ENCODE results near the gene GANAB. TPM values are rescaled to one million over a fixed set of nuclear protein-coding genes. Genes with fewer than 3 reads are reported as not detected.
"Not testable (repeated sequence)": the region's sequence is repeated elsewhere in the genome, so short reads cannot be mapped to it uniquely, and the experiment has no call there.

Gene GANAB
- polyA plus RNA-seq, 1 donor, result 161 TPM

GRCh38 chr11:62666259-62666926 is 20.0 kb upstream of the GANAB start:
- no peak for DNase-seq

- DNase-seq, result no peak
Measured at GRCh38 chr11:62665599-62666258, 19.3 kb upstream of the GANAB start.

DNA sequence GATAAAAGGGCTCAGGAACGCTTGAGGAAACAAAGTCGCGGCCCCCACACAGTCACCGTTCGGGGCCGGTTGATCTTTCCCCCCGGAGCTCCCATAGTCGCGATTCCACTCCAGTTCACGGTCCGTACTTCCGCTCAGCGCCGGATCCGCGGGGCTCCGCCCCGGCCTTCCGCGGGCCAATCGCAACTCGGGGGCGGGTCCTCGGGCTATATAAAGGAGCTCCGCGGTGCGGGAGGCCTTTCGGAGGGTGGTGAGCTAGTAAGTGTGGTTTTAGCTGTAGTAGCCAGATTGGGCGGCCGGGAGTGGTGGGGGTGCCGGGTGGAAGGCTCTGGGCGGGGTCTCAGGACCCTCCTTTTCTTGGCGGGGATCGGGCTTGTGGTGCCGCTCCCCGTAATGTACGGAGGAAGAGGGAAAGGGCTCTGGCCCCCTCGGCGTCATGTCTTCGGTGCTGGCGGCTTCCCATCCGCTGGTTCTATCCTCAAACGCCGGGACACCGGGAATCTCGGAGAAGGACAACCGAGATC is 18.7 kb upstream of the GANAB start, which contains the start of the genes C11orf98 and CSKMT:
TSS of gene C11orf98 (minus strand) at position 136 of the 524 bp plus-strand sequence. CDS start at position 95, 41 bp downstream.
TSS of gene CSKMT (plus strand) at position 238 of the 524 bp plus-strand sequence. CDS start 568 bp downstream, outside the sequence.
- DNase-seq, result peak; percentile 97

GRCh38 chr11:62664405-62665074 is 18.1 kb upstream of the GANAB start:
- no peak for DNase-seq

DNA sequence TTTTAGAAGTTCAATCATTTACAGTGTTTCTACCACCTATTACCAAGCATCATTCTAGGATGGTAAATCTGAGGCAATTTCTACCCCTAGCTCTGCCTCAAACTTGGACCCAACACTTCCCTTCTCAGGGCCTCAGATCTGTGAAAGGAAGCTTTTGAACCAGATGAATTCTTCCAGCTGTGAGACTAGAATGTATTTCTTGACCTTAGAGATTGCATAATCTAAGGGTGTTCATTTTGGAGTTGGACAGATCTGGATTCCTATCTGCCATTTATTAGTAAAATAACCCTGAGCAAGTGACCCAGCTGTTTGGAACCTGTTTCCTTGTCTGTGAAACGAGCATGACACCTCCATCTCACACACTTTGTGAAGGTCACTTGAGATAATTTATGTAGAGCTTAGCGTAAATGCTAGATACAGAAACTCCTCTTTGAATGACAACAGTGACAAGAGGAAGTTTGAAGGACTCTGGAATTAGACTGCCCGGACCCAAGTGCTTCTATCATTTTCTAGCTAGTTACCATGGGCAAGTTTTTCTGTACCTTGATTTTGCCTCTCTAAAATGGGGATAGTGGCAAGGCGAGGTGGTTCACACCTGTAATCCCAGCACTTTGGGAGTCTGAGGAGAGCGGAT is 10.5 kb upstream of the GANAB start:
- DNase-seq, result no peak

- DNase-seq, result no peak
Measured at GRCh38 chr11:62654297-62654696, 7.9 kb upstream of the GANAB start.

- DNase-seq, result no peak
Measured at GRCh38 chr11:62652161-62653006, 6.0 kb upstream of the GANAB start.

DNA sequence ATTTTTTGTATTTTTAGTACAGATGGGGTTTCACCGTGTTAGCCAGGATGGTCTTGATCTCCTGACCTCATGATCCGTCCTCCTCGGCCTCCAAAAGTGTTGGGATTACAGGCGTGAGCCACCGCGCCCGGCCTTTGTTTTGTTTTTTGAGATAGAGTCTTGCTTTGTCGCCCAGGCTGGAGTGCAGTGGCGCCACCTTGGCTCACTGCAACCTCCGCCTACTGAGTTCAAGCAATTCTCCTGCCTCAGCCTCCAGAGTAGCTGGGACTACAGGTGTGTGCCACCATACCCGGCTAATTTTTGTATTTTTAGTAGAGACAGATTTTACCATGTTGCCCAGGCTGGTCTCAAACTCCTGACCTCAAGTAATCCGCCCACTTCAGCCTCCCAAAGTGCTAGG is 3.9 kb upstream of the GANAB start:
- not testable (repeated sequence) for DNase-seq

DNA sequence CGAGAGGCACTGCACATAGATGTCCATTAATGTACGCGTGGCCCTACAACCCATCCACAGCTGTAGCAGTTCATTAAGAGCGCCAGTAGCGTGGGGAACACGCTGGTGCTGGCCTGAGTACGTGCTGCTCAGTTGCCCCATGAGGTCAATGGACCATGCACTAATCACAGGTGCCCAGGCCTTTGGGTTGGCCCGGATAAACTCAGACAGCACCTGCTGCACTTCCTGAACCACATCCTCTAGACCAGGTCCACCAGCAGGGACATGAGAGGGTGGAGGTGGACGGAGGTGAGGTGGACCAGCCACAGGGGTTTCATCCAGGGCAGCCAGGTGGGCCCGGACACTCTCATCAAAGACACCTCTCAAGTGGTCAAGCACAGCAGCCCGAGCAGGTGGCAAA is 3.1 kb upstream of the GANAB start:
- DNase-seq, result no peak

DNA sequence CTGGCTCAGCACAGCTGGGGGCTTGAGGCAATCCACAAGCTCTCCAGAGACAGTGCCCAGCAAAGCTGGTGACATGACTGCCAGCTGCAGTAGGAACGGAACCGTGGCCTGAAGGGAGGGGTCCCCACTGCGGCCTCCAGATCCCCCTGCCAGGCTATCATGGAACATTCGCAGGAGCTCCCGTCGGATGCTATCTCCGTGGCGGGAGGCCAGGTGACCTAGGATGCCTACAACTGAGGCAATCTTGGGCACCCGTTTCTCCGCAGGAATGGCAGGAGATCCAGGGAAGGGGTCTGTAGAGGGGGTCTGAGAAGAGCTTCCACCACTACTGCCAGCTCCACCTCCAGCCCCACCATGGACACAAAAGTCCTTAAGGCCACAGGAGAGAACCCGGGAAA is 2.6 kb upstream of the GANAB start:
- DNase-seq, result no peak

GRCh38 chr11:62648185-62648966 is 2.0 kb upstream of the GANAB start:
- DNase-seq, result no peak

DNA sequence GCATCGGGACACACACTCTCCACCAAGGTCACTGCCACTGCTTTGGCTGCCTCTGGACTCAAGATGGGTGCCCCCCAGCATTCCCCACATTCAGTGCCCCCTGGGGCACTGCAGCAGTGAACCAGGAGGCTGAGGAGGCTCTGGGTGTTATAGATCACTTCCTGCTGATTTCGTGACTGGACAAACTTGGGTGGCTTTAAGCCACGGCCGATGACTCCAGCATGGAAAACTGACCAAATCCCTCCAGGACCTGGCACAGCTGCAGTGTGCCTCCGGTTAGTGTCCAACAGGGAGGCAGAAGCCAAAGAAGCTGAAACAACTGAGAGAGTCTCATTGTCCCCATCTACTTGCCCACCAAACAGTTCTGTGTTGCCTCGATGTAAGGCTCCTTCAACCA is 1.2 kb upstream of the GANAB start:
- DNase-seq, result no peak

GRCh38 chr11:62646825-62647608 is 604 bp upstream of the GANAB start:
- DNase-seq, result no peak

DNA sequence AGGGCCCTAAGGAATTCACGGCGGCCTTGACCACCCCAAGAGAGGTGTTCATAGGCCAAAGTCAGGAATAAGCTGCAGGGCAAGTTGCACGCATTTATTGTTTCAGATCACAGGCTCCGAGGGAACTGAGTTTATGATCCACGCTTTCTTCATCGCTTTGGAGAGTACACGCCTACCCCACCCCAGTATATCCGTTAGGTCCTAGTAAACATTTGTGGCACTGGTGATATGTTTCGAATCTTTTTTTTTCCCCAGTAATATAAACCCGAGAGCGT is 805 bp downstream of the GANAB start:
- no peak for DNase-seq

DNA sequence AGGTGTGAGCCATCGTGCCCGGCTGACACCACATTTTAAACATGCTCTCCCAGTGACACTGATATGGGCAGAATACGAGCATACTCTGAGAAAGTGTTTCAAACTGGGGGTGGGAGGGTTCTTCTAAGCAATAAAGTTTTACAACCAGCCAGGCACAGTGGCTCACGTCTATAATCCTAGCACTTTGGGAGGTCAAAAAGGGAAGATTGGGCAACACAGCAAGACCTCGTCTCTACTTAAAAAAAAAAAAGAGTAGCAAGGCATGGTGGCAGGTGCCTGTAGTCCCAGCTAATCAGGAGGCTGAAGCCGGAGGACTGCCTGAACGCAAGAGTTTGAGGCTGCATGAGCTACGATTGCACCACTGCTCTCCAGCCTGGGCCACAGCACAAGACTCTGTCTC is 2.2 kb downstream of the GANAB start:
- DNase-seq, result no peak

DNA sequence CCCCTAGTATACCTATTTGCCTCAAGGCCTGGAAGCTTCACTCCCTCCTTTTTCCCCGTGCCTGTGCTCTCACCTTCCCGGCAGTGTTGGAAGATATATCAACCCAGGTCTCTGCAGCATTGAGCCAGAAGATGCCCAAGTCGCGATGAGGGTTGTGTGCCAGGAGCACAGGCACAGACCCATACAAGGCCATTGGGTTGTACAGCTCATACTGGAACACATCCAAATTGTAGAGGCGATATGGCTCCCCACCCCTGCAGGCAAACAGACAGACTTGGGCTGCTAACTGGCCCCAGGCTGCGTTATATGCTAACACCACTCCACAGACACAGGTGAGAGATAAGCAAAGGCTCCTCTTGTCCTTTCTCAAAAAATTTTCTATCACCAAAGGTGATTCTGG is 13.9 kb downstream of the GANAB start:
- DNase-seq, result no peak

DNA sequence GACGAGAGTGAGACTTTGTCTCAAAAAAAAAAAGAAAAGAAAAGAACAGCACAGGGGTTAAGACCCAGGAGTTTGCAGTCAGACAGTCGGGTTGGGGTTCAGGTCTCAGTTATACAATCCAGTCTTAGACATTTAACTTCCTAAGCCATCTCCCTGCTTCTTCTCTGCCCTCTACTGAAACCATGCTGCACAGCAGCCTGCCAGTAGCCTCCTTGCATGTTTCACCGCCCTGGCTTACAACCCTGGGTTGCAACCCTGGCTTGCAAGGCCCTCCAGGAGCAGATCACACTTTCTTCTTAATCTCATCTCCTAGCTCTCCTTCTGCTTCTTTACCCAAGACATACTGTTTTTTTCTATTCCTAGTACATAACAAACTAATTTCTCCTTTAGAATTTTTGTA is 18.7 kb downstream of the GANAB start:
- no peak for DNase-seq

GRCh38 chr11:62622476-62623089 is 23.8 kb downstream of the GANAB start:
- no peak for DNase-seq

DNA sequence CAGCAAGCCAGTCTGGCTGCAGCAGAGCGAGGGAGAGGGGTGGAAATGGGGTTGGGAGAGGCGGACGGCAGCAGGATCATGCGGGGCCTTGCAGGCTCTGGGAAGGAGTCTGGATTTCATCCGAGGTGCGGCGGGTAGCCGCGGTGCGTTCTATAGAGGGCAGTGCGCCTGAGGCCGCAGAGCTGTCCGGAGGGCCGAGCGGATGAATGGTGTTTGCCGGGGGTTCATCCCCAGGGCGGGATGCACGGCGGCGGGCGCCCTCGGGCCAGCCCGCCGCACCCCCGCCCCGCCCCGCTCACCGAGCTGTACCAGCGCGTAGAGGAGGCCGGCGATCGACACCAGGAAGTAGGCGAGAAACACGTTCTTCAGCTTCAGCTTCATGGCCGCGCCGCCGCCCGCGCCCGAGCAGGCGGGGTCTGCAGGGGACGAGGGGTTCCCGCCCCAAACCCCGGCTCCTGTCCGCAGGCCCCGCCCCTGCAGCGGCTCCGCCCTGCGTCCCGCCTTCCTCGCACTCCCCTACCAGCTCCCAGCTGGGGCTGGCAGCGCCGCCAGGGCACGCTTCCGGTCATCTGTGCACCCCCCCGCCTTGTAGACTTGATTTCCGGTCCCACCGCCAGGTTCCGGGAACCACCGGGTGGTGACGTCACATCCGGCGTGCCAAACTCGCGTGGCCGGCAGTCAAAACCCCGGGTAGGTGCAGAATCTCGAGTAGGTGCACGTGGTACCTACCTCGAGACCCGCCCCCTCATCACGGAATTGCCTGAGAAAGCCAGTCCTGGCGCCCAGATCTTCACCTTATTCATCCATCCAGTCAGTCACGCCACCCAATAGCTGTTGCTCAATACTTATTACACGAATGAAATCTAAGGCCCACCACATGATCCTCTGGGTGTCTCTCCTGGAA is 24.6 kb downstream of the GANAB start, which contains the start of gene B3GAT3:
TSS of gene B3GAT3 (minus strand) at position 420 of the 904 bp plus-strand sequence. CDS start at position 381, 39 bp downstream.
- DNase-seq, result peak; percentile 96

Data from hindlimb muscle (tissue), 1 donor.